AG04450 (cell line): ENCODE results near the gene TMEM150B. TPM values are rescaled to one million over a fixed set of nuclear protein-coding genes. Genes with fewer than 3 reads are reported as not detected.

ENCODE experiments used
- CTCF ChIA-PET: fragments of 300-600, 350-600 bp; formaldehyde crosslinking; extraction: SDS; loops from one replicate; lab custom pipeline; 2022; ENCODE audit warnings: antibody characterized with exemption, inconsistent platforms; lab: Charles Lee
- POLR2A ChIA-PET: fragments of 350-600 bp; formaldehyde crosslinking; extraction: SDS; loops from one replicate; lab custom pipeline; 2021; ENCODE audit warnings: antibody characterized with exemption, inconsistent platforms; lab: Yijun Ruan, JAX
- DNase-seq: peaks from one replicate; pipeline ENCODE4 v3.0.0-alpha.2; 2011; ENCODE audit warnings: low read depth, low spot score
- H3K27ac ChIP-seq: one replicate; pipeline ENCODE4 v1.5.1; 2012; ENCODE audit warnings: low read depth, low read length, control low read depth
- H3K27me3 ChIP-seq: one replicate; pipeline ENCODE4 v1.6.0; 2012; ENCODE audit warnings: low read length; ENCODE audit not compliant: control insufficient read depth, insufficient read depth
- H3K4me3 ChIP-seq: 2 replicates; pipeline ENCODE4 v1.5.1; 2011; ENCODE audit warnings: mild to moderate bottlenecking, low read depth, low read length, control low read depth
- H3K9me3 ChIP-seq: 2 replicates; pipeline ENCODE4 v1.5.1; 2012; ENCODE audit warnings: low read length; ENCODE audit not compliant: control insufficient read depth, insufficient read depth
- polyA plus RNA-seq: library from polyadenylated mRNA; depleted of rRNA; stranded (reverse); fragments of >200 nt; gene quantifications from 2 replicates; pipeline ENCODE4 v1.2.3, GENCODE V29; 2011
- TF ChIP-seq, protein P1 (sequence below): IDR thresholded peaks from 2 replicates; pipeline ENCODE4 v1.5.1; 2011; ENCODE audit warnings: low read depth, low read length, control low read depth, inconsistent platforms

TMEM150B gene
- polyA plus RNA-seq, 1 experiment, result not detected

DNA sequence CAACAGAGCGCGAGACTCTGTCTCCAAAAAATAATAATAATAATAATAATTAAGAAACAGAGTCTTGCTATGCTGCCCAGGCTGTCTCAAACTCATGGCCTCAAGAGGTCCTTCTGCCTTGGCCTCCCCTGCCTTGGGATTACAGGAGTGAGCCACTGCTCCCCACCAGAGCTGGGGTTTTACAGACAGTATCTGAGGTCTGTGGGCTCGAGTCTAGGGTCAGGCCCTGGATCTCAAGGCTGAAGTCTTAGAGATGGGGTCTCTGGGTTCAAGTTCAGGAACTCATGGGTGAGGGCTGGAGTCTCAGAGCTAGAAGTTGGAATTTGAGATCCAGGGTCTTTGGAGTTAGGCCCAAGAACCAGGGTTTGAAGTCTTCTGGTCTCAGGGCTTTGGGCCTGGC, 41.6 kb upstream of the TMEM150B start:
- TF ChIP-seq, protein P1, sequence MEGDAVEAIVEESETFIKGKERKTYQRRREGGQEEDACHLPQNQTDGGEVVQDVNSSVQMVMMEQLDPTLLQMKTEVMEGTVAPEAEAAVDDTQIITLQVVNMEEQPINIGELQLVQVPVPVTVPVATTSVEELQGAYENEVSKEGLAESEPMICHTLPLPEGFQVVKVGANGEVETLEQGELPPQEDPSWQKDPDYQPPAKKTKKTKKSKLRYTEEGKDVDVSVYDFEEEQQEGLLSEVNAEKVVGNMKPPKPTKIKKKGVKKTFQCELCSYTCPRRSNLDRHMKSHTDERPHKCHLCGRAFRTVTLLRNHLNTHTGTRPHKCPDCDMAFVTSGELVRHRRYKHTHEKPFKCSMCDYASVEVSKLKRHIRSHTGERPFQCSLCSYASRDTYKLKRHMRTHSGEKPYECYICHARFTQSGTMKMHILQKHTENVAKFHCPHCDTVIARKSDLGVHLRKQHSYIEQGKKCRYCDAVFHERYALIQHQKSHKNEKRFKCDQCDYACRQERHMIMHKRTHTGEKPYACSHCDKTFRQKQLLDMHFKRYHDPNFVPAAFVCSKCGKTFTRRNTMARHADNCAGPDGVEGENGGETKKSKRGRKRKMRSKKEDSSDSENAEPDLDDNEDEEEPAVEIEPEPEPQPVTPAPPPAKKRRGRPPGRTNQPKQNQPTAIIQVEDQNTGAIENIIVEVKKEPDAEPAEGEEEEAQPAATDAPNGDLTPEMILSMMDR, result no peak
- CTCF ChIA-PET, result no interaction called here
- Histone ChIP-seq H3K4me3 (no peak overlapping the region), H3K9me3 (no peaks in the 10 kb centered on the region; the same call in 1 of the 2 replicates), H3K27ac (no peak overlapping the region), H3K27me3 (no peaks in the 10 kb centered on the region)
- POLR2A ChIA-PET, result no interaction called here
- no peak for DNase-seq

DNA sequence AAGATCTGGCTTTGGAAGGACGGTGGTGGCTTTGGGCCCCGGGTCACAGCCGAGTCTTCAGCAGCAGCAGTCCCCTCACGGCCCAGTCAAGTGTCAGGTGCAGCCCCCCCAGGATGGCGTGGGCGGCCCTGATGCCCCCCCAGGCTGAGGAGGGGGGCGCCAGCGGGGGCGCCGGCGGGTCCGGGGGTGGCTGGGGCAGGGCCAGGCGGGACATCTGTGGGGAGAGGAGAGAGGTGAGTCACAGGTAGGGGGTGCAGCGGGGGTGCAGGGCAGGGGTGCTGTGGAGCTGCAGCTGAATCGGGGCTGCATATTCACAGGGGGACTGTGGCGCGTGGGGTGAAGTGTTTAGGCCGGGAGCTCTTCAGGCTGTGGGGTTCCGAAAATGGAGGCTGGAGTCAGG, 40.8 kb upstream of the TMEM150B start:
- Histone ChIP-seq H3K9me3 (no peaks in the 10 kb centered on the region; the same call in 1 of the 2 replicates), H3K27ac (no peak overlapping the region), H3K4me3 (no peak overlapping the region), H3K27me3 (no peaks in the 10 kb centered on the region)
- ChIA-PET CTCF (no interaction called here), POLR2A (no interaction called here)
- DNase-seq, result no peak
- TF ChIP-seq, protein P1, result no peak

DNA sequence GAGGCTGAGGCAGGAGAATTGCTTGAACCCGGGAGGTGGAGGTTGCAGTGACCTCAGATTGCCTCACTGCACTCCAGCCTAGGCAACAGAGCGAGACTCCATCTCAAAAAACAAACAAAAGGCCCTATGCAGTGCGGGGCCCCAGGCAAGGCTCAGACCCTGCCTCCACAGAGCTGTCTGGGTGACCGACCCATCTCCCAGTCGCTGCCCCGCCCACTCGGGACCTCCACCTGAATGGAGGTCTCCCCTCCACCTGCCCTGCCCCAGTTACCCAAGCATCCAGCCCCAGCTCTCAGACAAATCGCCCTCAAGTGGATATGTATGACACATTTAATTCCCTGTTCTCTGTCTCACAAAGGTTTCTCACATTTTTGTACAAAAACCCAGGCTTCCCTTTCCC, 40.1 kb upstream of the TMEM150B start:
- Histone ChIP-seq H3K9me3 (no peaks in the 10 kb centered on the region; the same call in 1 of the 2 replicates), H3K27ac (no peak overlapping the region), H3K27me3 (no peaks in the 10 kb centered on the region), H3K4me3 (no peak overlapping the region)
- DNase-seq, result no peak
- POLR2A ChIA-PET, result interaction anchor here (0.5 kb wide), 1 partner anchor 37 kb away, joined by 7 read pairs; no protein-coding TSS in a partner anchor
- TF ChIP-seq, protein P1, result no peak
- CTCF ChIA-PET, result no interaction called here

DNA sequence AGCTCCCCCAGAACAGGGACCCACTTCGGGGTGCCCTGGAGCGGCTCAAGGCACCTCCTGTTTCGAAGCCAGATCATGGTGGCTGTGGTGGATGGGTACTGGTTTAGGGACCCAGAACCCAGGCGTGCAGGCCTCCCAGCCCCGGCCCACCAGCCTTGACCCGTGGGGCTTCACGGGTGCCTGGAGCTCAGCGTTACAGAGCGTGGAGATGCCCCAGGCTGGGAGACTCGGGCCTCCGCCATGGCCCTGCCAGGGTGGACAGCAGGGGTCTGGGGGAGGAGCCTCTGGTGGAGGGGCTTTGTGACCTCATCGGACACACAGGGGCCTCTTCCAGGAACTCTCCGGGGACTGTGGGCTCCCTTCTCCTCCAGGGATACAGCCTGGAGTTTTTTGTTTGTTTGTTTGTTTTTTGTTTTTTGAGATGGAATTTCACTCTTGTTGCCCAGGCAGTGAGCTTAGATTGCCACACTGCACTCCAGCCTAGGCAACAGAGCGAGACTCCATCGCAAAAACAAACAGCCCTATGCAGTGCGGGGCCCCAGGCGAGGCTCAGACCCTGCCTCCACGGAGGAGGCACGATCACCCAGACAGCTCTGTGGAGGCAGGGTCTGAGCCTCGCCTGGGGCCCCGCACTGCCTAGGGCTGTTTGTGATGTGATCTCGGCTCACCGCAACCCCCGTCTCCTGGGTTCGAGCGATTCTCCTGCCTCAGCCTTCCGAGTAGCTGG, 38.0 kb upstream of the TMEM150B start, which contains the start of gene GARIN5B:
GARIN5B (minus strand) TSS at position 271 of the 727 bp plus-strand sequence; CDS start at position 77, 194 bp downstream.
- TF ChIP-seq, protein P1, result no peak
- CTCF ChIA-PET, result no interaction called here
- no peak for DNase-seq
- POLR2A ChIA-PET, result interaction anchor here (0.9 to 2.2 kb wide), 6 partner anchors 11 to 222 kb away, joined by 3 to 10 read pairs (median 4); partner anchors contain the start of genes KMT5C, TMEM238 and UBE2S
- Histone ChIP-seq H3K9me3 (peaks cover 4% of the 10 kb centered on the region; the same call in 1 of the 2 replicates), H3K27me3 (peaks cover 1% of the 10 kb centered on the region), H3K4me3 (no peak within 1 kb of the TSS), H3K27ac (no peak within 1 kb of the TSS)
